HG02852 (cell line): ENCODE results near the gene TMEM200B.
"Not testable (repeated sequence)": the region's sequence is repeated elsewhere in the genome, so short reads cannot be mapped to it uniquely, and the experiment has no call there.

ENCODE experiments used
- ATAC-seq: cut with Tn5 transposase; IDR thresholded peaks from one replicate; pipeline ENCODE4 v1.9.1; 2021; ENCODE audit warnings: mild to moderate bottlenecking, moderate library complexity; ENCODE audit not compliant: unreplicated experiment

The TMEM200B gene

DNA sequence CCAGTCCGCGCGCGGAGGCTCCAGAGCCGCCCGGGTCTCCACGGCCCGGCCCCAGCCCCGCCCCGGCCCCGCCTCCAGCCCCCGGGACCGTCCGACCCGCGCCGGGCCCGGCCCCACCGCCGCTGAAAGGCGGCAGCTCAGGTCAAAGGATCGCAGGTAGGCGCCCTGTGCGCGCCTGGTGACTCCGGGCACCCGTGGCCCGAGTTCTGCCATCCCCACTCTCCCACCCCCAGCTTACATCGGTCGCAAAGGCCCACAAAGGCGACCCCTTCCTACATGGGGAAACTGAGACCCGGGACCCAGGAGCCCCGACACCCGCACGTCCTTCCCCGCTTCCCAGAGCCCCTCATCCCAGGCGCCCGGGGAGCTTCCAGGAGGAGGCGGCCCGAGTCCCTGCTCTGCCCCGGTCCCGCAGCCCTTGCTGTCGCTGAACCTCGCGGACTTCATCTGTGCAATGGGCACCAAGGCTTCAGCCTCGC is at the start of gene TMEM200B:
TMEM200B (minus strand) TSS at position 17 of the 479 bp plus-strand sequence. CDS start 2,075 bp downstream, outside the sequence.
- no peak for ATAC-seq

DNA sequence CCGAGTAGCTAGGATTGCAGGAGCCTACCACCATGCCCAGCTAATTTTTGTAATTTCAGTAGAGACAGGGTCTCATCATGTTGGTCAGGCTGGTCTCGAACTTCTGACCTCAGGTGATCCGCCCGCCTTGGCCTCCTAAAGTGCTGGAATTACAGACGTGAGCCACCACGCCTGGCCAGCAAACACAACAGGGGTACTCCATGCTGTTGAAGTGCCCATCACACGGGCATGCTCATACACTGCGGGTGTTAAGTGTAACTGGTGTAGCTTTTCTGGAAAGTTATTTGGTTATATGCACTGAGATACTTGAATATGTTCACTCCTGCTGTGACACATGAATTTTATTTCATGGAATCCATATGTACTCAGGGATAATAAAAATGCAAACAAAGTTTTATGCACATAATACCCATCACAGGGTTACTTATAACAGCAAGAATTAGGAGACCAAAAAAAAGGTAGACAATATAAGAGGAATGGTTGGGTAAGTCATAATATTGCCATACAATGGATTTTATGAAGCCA is 48.8 kb upstream of the TMEM200B start:
- ATAC-seq: no peak

DNA sequence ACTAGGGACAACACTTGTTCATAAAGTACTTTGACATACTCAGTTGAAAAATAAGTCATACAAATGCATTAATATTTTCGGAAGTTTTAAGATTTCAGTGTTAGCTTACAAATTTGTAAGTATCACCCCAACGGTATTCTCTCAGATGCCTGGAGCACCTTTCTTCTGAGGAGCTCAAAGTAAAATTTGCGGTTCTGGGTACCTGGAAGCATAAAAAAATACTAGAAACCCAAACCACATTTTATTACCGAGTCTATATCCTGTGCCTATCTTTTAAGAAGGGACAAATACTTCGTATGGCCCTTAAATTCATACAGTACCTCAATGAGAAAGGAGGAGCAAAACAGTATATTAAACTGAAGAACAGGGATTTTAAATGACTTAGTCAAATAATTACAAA is 47.8 kb upstream of the TMEM200B start:
- ATAC-seq: no peak

DNA sequence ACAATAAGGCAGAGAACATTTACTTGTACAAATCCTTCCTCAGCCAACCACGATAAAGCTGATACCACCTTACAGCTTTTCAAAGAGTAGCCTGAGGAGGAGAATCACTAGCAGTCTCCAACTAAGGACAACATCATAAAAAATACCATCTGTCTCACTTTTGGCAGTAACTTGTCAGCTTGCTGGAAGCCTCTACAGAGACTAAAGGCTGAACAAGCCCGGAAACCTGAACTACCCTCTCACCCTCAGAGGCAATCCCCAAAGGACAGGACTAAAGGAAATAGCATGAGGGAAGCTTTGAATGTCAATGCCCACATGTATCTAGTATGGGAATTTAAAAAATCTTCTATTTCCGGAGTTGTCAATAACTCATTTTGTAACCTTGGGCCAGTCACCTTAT is 47.4 kb upstream of the TMEM200B start:
- ATAC-seq: no peak

DNA sequence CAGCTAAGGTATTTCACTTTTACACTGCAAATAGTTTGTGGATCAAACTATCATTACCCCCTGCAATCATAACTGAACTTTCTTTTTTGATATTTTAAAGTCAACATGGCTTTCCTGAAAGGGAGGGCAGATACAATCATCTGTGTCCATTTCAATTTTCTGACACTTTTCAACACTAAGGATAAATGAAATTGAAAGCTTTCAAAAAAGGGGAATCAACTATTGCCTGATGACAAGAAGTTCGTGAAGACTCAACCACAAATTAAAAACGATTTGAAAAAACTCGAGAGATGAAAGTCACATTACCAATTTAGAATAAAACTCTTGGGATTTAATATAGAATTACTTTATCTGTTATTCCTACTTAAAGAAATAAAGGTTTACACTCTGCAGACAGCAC is 46.3 kb upstream of the TMEM200B start:
- ATAC-seq: no peak

DNA sequence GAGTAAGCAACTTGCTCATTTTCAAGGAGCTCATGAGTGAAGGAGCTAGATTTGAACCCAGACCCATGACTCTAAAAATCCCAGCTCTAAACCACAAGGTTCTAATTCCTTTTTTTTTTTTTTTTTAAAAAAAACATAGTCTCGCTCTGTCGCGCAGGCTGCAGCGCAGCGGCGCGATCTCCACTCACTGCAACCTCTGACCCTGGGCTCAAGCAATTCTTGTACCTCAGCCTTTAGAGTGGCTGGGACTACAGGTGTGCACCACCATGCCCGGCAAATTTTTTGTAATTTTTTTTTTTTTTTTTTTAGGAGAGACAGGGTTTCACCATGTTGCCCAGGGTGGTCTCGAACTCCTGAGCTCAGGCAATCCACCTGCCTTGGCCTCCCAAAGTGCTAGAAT is 44.2 kb upstream of the TMEM200B start:
- ATAC-seq: no peak

DNA sequence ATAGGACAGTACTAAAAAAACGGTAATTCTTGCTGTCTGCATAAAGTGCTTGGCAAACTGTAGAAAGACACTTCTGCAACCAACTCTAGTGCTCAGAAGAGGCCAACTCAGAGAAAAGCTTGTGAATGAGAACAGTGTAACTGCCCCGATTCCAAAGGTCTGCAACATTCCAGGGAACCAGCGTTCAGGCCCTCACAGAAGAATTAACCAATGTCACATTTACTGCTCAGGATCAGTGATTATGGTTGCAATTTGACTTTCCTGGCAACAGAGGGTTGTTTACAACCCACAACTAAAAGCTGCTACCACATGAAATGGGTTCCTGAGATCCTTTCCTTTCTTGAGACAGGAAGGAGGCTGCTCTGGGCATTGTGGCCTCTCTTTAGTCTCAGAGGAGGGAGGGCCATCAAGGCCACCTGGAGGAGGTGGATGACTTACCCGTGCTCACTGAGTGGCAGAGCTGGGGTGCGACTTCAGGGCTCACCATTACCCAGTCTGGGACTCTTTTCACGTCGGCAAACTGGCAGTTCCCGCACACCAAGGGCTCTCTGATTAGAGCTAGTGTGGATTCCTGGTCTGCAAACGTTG is 42.7 kb upstream of the TMEM200B start:
- ATAC-seq: no peak

DNA sequence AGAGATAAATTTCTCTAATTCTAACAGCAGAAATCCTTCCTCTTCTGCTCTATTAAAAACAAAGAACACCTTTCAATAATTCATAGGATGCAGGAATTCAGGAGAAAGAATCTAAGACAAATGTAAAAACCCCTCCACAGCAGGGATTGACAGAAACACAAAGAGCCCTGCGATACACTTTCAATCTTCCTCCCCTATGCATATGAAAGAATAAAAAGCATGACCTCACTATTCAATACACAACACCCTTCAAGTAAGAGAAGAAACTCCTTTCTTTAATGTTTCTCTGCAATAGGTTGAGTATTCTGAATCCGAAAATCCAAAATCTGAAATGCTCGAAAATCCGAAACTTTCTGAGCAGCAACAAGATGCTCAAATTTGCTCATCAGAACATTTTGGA is 40.9 kb upstream of the TMEM200B start:
- no peak for ATAC-seq

DNA sequence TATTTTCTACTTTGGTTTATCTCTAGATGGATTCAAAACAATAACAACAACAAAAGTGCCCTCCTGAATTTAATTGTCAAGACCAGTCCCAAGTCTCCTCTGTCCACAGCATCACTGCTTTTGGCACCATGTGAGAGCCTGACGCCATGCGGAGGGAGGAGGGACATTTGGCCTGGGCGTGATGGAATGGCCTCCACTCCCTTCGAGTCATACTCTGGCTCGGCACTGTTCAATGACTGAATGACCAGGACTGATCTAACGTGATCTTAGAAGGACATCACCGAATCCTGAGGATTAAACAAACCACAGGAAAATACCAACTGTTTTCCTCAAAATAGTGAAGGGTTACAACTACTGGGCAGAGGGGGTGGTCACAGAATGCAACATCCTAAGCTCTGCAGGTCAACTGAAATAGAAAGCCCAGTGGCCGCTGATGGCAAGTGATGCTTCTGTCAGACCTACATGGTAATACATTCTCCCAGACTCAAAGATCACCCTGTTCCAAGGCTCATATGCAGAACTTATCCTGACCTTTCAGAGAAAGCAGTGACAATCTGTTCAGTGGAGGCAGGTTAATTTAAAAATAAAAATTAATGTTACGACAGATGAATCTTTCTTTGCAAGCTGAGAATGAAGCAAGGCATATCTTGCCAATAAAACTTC is 38.9 kb upstream of the TMEM200B start:
- no peak for ATAC-seq

DNA sequence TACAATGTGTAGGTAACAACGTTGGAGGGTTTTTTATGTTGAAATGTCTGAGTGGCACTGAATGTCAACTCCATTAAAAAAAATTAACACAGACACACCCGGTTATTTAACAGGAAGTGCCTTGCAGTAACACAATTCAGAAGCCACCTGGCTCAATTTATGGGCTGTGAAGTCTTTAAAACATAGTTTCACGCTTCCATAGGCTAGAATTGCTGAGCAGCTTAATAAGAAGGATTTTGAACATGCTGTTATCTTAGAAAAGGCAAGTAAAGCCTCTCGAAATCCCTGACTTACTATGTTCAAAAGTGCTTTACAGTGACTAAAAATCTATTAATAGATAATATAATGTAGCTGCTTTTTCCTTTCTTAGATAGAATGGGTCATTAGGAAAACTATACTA is 38.3 kb upstream of the TMEM200B start:
- no peak for ATAC-seq

DNA sequence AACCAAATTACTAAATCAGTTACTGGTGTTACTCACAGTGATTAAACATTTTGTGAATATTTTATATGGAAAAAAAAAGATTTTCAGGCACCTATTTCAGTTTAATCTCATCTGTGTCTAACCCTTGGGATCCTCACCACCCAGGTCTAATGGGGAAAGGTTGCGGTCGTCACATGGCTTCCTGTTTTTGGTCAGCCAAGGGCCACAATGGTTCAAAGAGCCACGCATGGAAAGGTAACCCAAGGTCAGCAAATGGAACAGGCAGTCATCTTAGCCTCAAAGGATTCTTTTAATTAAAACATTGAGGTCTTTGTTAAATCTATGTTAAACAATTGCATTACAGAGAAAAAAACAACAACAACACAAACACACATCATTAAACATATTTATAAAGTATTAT is 36.1 kb upstream of the TMEM200B start:
- no peak for ATAC-seq

DNA sequence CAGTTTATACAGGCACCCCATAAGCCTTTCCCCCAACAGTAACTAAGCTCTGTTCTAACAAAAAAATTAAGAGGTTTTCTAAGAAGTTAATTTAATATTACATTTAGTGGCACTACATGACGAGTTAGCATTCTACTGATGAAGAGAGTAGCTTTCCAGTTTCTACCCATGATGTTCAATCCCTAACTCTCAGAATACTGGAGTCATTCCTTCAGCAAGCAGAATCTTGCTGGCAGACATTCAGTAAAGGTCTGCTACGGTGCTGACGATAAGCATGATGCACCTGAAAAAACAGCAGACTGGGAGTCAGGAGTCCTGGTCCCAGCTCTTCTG is 33.5 kb upstream of the TMEM200B start:
- ATAC-seq: no peak

DNA sequence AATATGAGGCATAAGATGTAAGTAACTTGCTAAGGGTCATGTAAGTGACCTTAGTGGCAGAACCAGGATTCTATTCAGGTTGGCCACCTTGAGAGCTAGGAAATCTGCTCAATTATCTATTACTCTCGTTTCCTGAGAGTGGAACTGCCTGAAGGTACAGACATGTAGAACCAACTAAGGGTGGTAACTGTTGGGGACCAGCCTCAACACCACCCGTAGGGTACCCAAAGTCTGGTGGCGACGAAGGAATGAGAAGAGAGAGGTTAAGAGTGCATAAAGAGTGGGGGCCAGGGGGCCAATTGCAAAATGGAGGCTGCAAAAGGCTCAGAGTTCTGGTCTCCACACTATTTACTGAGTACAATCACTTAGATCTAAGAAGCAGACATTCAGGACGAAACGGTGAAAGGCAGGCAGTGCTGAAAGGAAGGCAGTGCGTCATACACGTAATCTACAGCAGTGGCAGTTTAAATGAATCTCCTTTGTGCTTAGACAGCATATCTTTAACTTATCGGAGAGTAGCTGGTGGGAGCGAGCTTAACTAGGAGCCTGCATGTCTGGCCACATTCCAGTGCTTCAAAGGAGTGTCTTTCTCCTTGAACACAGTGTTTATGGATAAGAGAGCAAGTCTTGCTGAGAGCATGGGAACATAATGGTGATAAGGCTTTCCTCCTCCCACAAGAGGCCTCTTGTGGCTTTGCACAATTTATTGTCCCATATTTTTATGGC is 33.0 kb upstream of the TMEM200B start:
- no peak for ATAC-seq

DNA sequence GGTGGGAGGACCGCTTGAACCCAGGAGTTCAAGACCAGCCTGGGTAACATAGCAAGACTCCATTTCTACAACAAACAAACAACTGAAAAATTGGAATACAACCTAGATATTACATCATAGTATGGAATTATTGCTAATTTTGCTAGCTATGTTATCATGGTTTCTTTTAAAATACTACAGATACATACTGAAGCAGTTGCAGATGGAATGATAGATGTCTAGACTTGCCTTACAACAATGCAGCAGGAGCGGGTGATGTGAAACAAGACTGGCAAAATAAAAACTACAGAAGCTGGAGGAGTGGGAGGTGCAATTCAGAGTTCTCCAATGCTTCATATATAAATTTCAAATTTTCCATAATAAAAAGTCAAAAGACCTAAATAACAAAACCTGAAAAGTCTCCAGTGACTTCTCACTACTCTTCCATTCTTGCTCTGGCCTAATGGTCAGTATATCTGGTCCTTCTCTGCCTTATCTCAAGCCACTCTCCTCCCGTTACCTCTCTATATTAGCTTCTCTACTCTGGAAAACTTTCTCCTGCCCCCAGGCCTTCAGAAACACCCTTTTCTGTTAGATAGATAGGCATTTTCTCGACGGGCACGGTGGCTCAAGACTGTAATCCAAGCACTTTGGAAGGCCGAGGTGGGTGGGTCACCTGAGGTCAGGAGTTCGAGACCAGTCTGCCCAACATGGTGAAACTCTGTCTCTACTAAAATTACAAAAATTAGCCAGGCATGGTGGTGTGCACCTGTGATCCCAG is 28.5 kb upstream of the TMEM200B start:
- ATAC-seq: no peak

DNA sequence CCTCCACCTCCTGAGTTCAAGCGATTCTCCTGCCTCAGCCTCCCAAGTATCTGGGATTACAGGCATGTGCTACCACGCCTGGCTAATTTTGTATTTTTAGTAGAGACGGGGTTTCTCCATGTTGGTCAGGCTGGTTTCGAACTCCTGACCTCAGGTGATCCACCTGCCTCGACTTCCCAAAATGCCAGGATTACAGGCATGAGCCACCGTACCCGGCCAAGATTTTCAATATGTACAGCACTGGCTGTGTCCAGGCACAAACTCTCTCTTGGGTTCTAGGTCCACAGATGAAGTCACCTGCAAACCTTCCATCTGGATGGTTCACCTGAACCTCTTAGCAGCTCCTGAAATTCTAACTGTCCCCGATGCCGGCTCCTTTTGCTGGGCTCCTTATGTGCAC is 26.6 kb upstream of the TMEM200B start:
- ATAC-seq: not testable (repeated sequence)

DNA sequence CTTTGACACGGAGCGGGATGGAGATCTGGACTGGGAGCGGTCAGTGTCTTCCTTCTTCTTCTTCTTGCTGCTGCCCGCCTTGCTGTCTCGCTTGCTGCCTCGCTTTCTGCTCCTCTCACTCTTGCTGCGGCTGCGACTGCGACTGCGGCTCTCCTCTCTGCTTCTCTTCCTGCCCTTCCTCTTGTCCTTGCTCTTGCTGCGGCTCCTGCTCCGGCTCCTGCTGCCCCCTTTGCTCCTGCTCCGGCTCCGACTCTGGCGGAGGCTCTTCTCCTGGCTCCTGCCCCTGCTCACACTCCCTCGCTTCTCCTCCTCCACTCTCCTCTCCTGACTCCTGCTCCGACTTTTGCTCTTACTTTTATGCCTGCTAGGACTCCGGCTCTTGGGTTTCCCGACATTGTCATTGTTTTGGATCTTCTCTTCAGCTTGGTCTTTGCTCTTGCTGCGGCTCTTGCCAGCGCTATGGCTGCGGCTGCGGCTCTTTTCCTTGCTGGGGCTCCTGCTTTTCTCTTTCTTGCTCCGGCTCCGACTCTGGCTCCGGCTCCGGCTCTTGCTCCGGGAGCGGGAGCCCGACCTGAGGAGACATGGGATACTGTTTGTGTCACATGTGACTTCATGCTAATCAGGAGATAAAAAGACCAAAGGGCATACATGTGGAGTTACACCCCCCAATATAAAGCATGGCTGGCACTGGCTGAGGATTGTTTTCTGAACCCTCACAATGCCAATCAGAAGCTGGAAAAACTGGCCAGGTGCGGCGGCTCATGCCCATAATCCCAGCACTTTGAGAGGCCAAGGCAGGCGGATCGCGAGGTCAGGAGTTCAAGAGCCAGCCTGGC is 25.2 kb upstream of the TMEM200B start:
- ATAC-seq: no peak

DNA sequence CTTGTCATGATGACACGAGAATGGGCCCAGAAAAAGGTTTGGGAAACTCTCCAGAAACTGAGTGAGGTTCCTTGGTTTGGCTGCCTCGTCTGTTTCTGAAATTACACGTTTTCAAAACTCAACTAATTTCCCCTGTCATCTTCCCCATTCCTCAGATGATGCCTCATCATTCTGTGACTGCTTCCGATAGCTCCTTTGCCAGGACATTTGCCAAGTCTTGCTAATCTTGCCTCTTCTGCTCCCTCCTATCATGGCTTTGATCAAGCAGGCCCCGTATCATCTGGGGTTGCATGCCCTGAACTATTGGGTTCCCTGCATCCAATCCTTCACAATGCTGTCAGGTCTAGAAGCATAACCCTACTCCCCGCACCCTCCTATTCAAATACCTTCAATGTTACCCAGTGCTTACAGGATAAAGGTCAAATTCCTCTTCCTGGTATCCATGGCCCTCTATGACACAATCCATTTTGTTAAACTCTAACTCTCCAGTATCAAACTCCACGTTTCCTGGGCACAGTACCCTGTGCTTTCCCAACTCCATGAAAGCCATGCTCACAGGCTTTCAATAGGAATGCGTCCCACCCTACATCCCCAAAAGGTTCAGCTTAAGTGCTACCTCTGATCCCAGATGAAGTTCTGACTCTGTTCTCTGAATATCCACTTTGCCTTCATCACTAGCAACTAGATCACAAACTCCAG is 22.2 kb upstream of the TMEM200B start:
- ATAC-seq: no peak

DNA sequence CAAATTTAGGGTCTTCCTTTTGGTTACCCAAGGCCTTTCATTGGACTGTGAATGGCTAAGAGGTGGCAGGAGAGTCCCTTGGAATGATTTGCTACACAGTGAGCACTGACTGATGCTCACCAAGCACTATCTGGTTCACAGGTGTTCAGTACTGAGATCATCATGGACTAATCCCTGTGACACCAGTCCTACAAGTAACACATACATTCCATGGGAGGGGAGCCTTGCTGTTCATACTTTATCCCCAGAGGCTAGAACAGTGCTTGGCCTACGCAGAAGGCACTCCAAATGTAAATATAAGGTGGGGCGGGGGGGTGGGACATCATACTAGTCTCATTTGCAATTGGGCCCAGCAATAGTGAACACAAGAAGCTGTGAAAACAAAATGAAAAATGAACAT is 20.5 kb upstream of the TMEM200B start:
- no peak for ATAC-seq

DNA sequence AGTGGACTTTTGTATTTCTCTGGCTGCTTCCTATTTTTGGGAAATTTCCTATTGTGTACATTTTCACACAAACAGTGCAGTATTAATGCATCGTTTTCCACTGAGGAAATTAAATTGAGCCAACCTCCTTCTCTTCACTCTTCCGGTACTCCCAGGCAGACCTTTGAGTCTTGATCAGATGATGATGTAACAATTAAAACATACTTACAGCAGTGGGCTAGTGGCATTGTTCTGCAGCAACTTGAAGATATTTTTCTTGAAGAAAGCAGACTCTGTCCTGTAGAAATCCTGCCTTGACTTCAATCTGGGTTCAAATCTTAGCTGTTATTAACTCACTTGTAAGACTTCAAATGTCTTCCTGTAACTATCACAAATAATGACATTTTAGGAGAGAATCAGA is 19.0 kb upstream of the TMEM200B start:
- ATAC-seq: no peak

DNA sequence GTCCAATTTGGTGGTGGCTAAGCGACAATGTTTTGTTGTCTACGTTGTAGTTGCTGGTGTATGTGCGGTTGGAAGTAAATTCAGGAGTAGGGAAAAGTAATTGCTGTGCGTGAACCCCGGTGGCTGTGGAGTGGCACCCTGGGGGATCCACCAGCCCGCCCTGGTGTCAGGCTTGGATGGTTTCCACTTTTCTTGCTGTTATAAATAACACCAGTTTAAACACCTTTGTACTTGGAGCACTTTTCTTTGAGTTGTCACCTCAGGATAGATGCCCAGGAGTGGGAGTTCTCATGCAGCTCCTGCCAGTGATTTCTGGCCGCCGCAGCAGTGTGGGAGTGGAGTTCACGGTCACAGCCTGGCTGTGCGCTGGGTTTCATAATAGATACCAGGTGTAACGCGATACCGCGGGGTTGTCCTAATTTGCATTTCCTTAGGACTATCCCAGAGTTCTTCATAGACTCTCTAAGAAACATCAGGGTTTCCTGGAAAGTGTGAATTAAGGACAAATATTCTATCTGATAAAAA is 12.8 kb upstream of the TMEM200B start:
- ATAC-seq: no peak
